ENCODE results near the gene USP50.
"Not testable (repeated sequence)": the region's sequence is repeated elsewhere in the genome, so short reads cannot be mapped to it uniquely, and the experiment has no call there.

USP50 gene

DNA sequence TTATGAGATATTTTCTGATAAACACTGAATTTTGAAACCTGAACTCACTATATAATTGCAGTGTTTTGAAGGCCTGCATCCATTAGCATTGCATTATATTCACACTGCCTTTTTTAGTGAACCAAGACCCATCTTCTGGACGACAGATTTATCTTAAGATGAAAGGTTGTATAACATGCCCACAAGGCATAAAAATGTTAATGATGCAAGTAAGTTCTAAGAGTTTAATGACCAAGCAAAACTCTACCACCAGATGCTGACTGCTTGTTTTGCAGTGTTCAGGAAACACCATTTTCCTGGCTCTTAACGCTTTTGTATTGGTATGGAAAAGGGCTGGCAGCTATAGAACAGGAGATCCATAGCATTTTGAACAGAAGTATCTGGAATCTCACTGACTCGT is 46.1 kb downstream of the USP50 start:
- Histone ChIP-seq H3K36me3 (ENCODE audit: control insufficient read depth, insufficient read depth, low read length) (peaks cover 3% of the 10 kb centered on the region), H3K9me3 (ENCODE audit: control insufficient read depth, insufficient read depth, low read length) (no peaks in the 10 kb centered on the region), H3K4me3 (ENCODE audit: low read depth, low read length) (no peak overlapping the region), H3K4me1 (ENCODE audit: control insufficient read depth, insufficient read depth, low read length) (no peaks in the 10 kb centered on the region), H3K27me3 (ENCODE audit: control insufficient read depth, insufficient read depth, low read length) (no peaks in the 10 kb centered on the region), H3K9ac (ENCODE audit: low read depth, low read length) (no peak overlapping the region)

DNA sequence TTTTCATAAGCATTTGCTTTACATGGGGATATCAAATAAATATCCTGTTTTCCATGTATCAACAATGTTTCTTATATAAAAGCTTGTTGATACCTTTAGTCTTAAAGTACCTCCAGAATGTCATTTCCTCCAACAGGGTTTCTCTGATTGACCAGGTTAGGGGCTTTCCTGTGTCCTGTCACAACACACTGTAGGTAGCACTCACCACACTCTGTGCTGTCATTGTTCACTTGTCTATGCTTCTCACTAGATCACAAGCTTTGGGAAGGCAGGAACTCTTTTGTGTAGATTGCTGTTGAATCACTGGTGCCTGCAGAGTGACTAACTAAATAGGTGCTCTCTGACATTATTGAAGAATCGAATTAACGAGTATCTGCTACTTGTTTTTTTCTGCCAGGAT is 49.8 kb downstream of the USP50 start:
- Histone ChIP-seq H3K4me1 (ENCODE audit: control insufficient read depth, insufficient read depth, low read length) (no peaks in the 10 kb centered on the region), H3K27me3 (ENCODE audit: control insufficient read depth, insufficient read depth, low read length) (no peaks in the 10 kb centered on the region), H3K9ac (ENCODE audit: low read depth, low read length) (no peak overlapping the region), H3K4me3 (ENCODE audit: low read depth, low read length) (no peak overlapping the region), H3K9me3 (ENCODE audit: control insufficient read depth, insufficient read depth, low read length) (no peaks in the 10 kb centered on the region), H3K36me3 (ENCODE audit: control insufficient read depth, insufficient read depth, low read length) (peaks cover 3% of the 10 kb centered on the region)

DNA sequence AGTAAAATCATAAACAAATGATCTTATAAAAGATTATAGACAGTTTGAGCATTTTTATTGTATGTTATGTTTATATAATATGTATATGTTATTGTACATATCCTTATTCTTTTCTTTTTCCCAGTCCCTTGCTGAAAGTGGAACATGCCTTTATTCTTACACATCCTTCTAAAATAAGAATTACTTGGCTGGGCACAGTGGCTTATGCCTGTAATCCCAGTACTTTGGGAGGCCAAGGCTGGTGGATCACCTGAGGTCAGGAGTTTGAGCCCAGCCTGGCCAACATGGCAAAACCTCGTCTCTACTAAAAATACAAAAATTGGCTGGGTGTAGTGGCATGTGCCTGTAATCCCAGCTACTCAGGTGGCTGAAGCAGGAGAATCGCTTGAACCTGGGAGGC is 51.9 kb downstream of the USP50 start:
- H3K4me1 ChIP-seq (ENCODE audit: control insufficient read depth, insufficient read depth, low read length); H3K9me3 ChIP-seq (ENCODE audit: control insufficient read depth, insufficient read depth, low read length); H3K36me3 ChIP-seq (ENCODE audit: control insufficient read depth, insufficient read depth, low read length); H3K27me3 ChIP-seq (ENCODE audit: control insufficient read depth, insufficient read depth, low read length); H3K4me3 ChIP-seq (ENCODE audit: low read depth, low read length); H3K9ac ChIP-seq (ENCODE audit: low read depth, low read length): not testable (repeated sequence)

DNA sequence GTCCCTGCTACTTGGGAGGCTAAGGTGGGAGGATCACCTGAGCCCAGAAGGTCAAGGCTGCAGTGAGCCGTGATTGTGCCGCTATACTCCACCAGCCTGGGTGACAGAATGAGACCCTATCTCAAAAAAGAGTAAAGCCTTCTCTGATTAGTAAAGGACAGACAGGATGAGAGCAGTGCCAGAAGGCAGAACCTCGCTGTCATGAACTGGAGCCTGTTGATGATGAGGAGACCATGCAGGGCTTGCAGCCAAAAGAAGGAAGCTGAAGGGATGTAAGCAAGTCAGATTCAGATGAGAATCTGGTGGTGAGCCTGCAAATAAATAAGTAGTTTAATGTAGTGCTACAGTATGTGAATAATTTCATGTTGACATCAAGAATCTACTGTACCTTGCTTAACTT is 52.8 kb downstream of the USP50 start:
- Histone ChIP-seq H3K4me3 (ENCODE audit: low read depth, low read length) (no peak overlapping the region), H3K36me3 (ENCODE audit: control insufficient read depth, insufficient read depth, low read length) (peaks cover 3% of the 10 kb centered on the region), H3K9ac (ENCODE audit: low read depth, low read length) (no peak overlapping the region), H3K4me1 (ENCODE audit: control insufficient read depth, insufficient read depth, low read length) (no peaks in the 10 kb centered on the region), H3K9me3 (ENCODE audit: control insufficient read depth, insufficient read depth, low read length) (no peaks in the 10 kb centered on the region), H3K27me3 (ENCODE audit: control insufficient read depth, insufficient read depth, low read length) (no peaks in the 10 kb centered on the region)

DNA sequence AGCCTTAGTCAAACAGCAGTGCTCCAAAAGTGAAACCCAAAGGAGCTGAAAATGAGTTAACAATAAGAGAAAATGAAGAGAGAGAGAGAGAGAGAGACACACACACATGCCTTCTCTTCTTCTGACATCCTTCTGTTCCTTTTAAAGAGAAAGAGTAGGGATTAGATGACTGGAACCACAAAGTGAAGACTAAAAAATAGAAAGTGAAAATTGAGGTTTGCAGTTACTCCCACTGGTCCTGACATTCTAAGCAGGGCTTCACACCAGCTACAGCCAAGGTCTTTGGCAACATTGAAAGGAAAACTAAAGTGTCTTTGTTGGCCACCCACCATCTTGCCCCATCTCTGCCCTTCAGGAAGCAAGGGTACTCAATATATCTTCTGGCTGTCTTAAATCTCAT is 59.2 kb downstream of the USP50 start:
- H3K36me3 ChIP-seq (ENCODE audit: control insufficient read depth, insufficient read depth, low read length) = no peaks in the 10 kb centered on the region

DNA sequence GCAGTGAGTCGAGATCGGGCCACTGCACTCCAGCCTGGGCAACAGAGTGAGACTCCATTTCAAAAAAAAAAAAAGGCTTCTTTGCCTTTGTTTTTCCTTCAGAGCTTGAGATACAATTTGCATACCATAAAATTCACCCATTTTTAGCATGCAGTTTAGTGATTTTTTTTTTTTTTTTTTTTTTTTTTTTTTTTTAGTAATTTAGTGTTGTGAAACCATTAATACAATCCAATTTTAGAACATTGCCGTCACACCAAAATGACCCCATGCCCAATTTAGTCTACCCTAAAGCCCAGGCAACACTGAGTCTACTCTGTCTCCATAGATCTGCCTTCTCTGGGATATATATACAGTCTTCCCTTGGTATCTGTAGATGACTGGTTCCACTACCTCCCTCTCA is 61.1 kb downstream of the USP50 start:
- no peak overlapping the region for H3K4me3 ChIP-seq (ENCODE audit: low read depth, low read length)
- H3K9ac ChIP-seq (ENCODE audit: low read depth, low read length) = no peak overlapping the region
- no peaks in the 10 kb centered on the region for H3K4me1 ChIP-seq (ENCODE audit: control insufficient read depth, insufficient read depth, low read length)
- H3K27me3 ChIP-seq (ENCODE audit: control insufficient read depth, insufficient read depth, low read length) = no peaks in the 10 kb centered on the region
- H3K9me3 ChIP-seq (ENCODE audit: control insufficient read depth, insufficient read depth, low read length) = no peaks in the 10 kb centered on the region
- H3K36me3 ChIP-seq (ENCODE audit: control insufficient read depth, insufficient read depth, low read length) = no peaks in the 10 kb centered on the region

More for the DNA sequence above, 59.2 kb downstream of the USP50 start:
- no peaks in the 10 kb centered on the region for H3K4me1 ChIP-seq (ENCODE audit: control insufficient read depth, insufficient read depth, low read length)
- no peaks in the 10 kb centered on the region for H3K27me3 ChIP-seq (ENCODE audit: control insufficient read depth, insufficient read depth, low read length)
- no peaks in the 10 kb centered on the region for H3K9me3 ChIP-seq (ENCODE audit: control insufficient read depth, insufficient read depth, low read length)
- no peak overlapping the region for H3K4me3 ChIP-seq (ENCODE audit: low read depth, low read length)
- no peak overlapping the region for H3K9ac ChIP-seq (ENCODE audit: low read depth, low read length)

DNA sequence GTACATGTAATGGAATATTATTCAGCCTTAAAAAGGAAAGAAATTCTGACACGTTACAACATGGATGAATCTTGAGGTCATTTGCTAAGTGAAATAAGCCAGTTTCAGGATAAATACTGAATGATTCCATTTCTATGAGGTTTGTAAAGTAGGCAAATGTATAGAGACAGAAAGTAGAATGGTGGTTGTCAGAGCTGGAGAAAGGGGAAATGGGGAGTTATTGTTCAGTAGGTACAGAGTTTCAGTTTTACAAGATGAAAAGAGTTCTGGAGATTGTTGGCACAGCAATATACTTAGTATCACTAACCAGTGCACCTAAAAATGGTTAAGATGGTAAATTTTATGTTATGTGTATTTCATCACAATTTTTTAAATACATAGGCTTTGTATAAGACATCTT is 61.7 kb downstream of the USP50 start:
- H3K9ac ChIP-seq (ENCODE audit: low read depth, low read length) = no peak overlapping the region
- no peaks in the 10 kb centered on the region for H3K9me3 ChIP-seq (ENCODE audit: control insufficient read depth, insufficient read depth, low read length)
- no peaks in the 10 kb centered on the region for H3K36me3 ChIP-seq (ENCODE audit: control insufficient read depth, insufficient read depth, low read length)
- no peak overlapping the region for H3K4me3 ChIP-seq (ENCODE audit: low read depth, low read length)
- no peaks in the 10 kb centered on the region for H3K27me3 ChIP-seq (ENCODE audit: control insufficient read depth, insufficient read depth, low read length)
- H3K4me1 ChIP-seq (ENCODE audit: control insufficient read depth, insufficient read depth, low read length) = no peaks in the 10 kb centered on the region

DNA sequence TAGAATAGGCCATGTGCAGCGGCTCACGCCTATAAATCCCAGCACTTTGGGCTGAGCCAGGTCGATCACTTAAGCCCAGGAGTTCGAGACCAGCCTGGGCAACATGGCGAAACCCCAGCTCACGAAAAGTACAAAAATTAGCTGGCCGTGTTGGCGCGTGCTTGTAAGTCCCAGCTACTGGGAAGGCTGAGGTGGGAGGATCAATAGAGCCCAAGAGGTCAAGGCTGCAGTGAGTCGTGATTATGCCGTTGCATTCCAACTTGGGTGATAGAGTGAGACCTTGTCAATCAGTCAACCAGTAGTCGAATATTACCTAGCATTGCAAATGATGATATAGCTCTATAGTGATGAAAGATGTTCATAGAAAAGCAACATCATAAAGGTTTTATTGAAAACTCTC is 70.3 kb downstream of the USP50 start:
- no peaks in the 10 kb centered on the region for H3K9me3 ChIP-seq (ENCODE audit: control insufficient read depth, insufficient read depth, low read length)
- no peaks in the 10 kb centered on the region for H3K27me3 ChIP-seq (ENCODE audit: control insufficient read depth, insufficient read depth, low read length)
- no peak overlapping the region for H3K4me3 ChIP-seq (ENCODE audit: low read depth, low read length)
- no peak overlapping the region for H3K9ac ChIP-seq (ENCODE audit: low read depth, low read length)
- no peaks in the 10 kb centered on the region for H3K36me3 ChIP-seq (ENCODE audit: control insufficient read depth, insufficient read depth, low read length)
- H3K4me1 ChIP-seq (ENCODE audit: control insufficient read depth, insufficient read depth, low read length) = no peaks in the 10 kb centered on the region

DNA sequence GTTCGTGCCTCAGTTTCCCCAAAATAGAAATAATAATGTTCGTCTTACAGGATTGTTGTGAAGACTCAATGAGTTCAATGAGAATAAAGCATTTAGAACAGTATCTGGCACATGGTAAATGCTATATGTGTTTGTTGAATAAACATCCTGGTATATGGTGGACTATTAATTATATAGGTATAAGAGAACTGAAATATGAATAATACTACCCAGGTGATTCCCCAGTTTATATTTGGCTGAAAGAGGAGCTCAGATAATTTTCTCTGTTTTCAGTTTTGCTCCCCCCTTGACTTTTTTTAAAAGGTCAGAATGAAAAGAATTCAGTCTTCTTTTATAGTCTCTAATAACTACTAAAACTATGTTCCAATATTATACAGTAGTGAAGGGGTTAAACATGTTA is 75.4 kb downstream of the USP50 start:
- peaks cover 2% of the 10 kb centered on the region for H3K4me1 ChIP-seq (ENCODE audit: control insufficient read depth, insufficient read depth, low read length)
- H3K9ac ChIP-seq (ENCODE audit: low read depth, low read length) = no peak overlapping the region
- no peaks in the 10 kb centered on the region for H3K27me3 ChIP-seq (ENCODE audit: control insufficient read depth, insufficient read depth, low read length)
- no peaks in the 10 kb centered on the region for H3K9me3 ChIP-seq (ENCODE audit: control insufficient read depth, insufficient read depth, low read length)
- no peak overlapping the region for H3K4me3 ChIP-seq (ENCODE audit: low read depth, low read length)
- peaks cover 6% of the 10 kb centered on the region for H3K36me3 ChIP-seq (ENCODE audit: control insufficient read depth, insufficient read depth, low read length)

DNA sequence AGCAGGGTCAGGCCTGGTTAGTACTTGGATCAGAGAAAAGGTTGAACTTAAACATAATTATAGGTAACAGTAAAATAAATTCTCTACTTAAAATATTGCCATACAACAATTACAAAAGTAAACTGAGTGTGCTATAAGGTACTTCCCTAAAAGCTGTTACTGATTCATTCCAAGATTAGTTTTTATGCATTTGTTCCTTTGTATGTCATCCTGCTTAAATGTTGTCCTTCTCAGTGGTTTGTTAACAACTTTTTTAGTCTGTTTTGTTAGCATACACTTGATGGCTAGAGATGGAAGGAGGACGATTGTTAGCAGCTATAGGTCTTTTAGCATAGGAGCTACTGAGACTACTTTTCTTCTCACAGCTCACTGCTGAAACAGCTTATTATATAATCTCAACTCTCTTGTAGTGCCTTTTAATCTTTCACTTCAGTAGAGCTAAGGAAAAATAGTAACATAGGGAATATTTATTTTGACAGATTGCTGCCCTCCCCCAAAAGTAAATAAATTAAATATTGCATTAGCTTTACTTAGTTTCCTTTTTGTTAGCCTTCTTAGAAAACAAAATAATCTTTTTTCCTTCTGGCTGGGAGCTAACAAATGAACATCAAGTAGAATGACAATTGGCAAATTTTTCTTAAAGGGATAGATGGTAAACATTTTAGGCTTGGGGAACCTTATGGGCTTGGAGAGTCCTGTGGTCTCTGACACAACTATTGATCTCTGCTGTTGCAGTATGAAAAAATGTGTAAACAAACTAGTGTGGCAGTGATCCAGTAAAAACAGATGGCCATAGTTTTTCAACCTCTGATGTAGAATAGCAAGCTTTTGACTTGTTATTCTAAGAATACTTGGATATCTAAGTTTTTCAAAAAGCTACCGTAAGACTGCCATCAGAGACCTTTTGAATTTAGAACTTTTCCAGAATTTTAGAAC is 82.8 kb downstream of the USP50 start:
- Histone ChIP-seq H3K9me3 (ENCODE audit: control insufficient read depth, insufficient read depth, low read length) (no peaks in the 10 kb centered on the region), H3K4me3 (ENCODE audit: low read depth, low read length) (no peak overlapping the region), H3K36me3 (ENCODE audit: control insufficient read depth, insufficient read depth, low read length) (peaks cover 4% of the 10 kb centered on the region), H3K27me3 (ENCODE audit: control insufficient read depth, insufficient read depth, low read length) (no peaks in the 10 kb centered on the region), H3K4me1 (ENCODE audit: control insufficient read depth, insufficient read depth, low read length) (peaks cover 6% of the 10 kb centered on the region), H3K9ac (ENCODE audit: low read depth, low read length) (no peak overlapping the region)

DNA sequence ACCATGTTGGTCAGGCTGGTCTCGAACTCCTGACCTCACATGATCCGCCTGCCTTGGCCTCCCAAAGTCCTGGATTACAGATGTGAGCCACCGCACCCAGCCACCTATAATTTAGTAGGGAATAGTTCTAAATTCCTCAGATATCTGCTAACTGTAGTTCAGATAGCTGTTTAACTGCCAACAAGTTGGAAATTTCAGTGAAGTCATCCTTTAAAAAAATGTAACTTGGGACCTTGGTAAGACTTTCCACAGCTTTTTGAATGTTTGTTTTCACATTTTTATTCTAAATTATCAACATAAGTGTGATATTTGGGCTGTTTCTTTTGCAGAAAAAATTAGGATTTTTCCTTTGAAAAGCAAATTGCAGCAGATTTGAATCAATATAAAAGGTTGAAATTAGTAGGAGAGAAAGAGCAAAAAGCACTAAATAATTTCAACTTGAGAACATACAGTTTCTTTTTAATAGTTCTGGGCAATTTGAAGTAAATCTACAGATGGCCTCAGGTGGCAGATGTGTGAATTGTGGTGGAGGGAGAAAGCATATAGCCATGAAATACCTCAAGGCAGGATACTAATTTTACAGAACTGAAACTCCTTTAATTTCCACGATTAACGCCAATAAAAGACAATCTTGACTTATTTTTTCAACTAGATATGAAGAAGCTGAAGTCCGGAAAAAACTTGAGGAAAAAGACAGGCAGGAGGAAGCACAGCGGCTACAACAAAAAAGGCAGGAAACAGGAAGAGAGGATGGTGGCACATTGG is 87.9 kb downstream of the USP50 start:
- H3K4me3 ChIP-seq (ENCODE audit: low read depth, low read length) = no peak overlapping the region
- no peaks in the 10 kb centered on the region for H3K36me3 ChIP-seq (ENCODE audit: control insufficient read depth, insufficient read depth, low read length)
- no peak overlapping the region for H3K9ac ChIP-seq (ENCODE audit: low read depth, low read length)

DNA sequence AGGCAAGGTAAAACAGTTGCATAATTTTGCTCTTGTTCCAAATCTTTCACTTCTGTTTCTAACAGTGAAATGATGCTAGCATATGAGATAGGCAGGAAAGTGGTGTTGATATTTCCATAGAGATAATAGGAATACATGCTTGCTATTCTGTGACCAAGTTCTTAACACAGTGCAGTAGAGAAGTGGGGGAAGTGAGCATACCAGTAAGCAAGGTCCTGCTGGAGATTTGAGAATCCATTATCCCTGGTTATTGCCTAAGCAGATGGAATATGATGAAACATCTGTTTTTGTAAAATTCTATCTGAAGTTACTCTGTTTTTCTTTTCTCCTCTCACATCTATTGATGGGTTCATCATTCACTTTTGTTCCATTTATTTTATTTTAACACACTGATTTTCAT is 93.5 kb downstream of the USP50 start:
- H3K4me3 ChIP-seq (ENCODE audit: low read depth, low read length) = no peak overlapping the region
- no peaks in the 10 kb centered on the region for H3K27me3 ChIP-seq (ENCODE audit: control insufficient read depth, insufficient read depth, low read length)
- no peaks in the 10 kb centered on the region for H3K36me3 ChIP-seq (ENCODE audit: control insufficient read depth, insufficient read depth, low read length)
- no peak overlapping the region for H3K9ac ChIP-seq (ENCODE audit: low read depth, low read length)
- H3K9me3 ChIP-seq (ENCODE audit: control insufficient read depth, insufficient read depth, low read length) = no peaks in the 10 kb centered on the region
- H3K4me1 ChIP-seq (ENCODE audit: control insufficient read depth, insufficient read depth, low read length) = no peaks in the 10 kb centered on the region

More for the DNA sequence above, 87.9 kb downstream of the USP50 start:
- Histone ChIP-seq H3K9me3 (ENCODE audit: control insufficient read depth, insufficient read depth, low read length) (no peaks in the 10 kb centered on the region), H3K4me1 (ENCODE audit: control insufficient read depth, insufficient read depth, low read length) (no peaks in the 10 kb centered on the region), H3K27me3 (ENCODE audit: control insufficient read depth, insufficient read depth, low read length) (no peaks in the 10 kb centered on the region)

Measured in iPS-15b (cell line).